AG09319 (cell line): ENCODE results near the gene CD200R1.
"Not testable (repeated sequence)": the region's sequence is repeated elsewhere in the genome, so short reads cannot be mapped to it uniquely, and the experiment has no call there.

ENCODE experiments used
- DNase-seq: peaks from one replicate; pipeline ENCODE4 v3.0.0-alpha.2; 2010; ENCODE audit warnings: low read depth; ENCODE audit errors: extremely low read depth
- CTCF ChIP-seq: IDR thresholded peaks from 2 replicates; pipeline ENCODE4 v1.5.1; 2011; ENCODE audit warnings: low read depth, mild to moderate bottlenecking, inconsistent platforms, low read length, moderate library complexity

CD200R1 gene

GRCh38 chr3:112925560-112925959 lies 49.3 kb downstream of the CD200R1 start:
- no peak for DNase-seq

GRCh38 chr3:112919541-112919940 lies 55.4 kb downstream of the CD200R1 start:
- DNase-seq: not testable (repeated sequence)

More at GRCh38 chr3:112925560-112925959, 49.3 kb downstream of the CD200R1 start:
- TF ChIP-seq CTCF: no peak

GRCh38 chr3:112908252-112908651 lies 66.7 kb downstream of the CD200R1 start:
- no peak for TF ChIP-seq CTCF
- DNase-seq: no peak

- DNase-seq: no peak
- TF ChIP-seq CTCF: no peak
Observed at GRCh38 chr3:112904786-112905185, 70.1 kb downstream of the CD200R1 start.

- TF ChIP-seq CTCF: no peak
- DNase-seq: no peak
Observed at GRCh38 chr3:112900113-112900512, 74.8 kb downstream of the CD200R1 start.

- DNase-seq: no peak
Observed at GRCh38 chr3:112897791-112898190, 77.1 kb downstream of the CD200R1 start.

GRCh38 chr3:112894258-112894657 lies 80.6 kb downstream of the CD200R1 start:
- no peak for TF ChIP-seq CTCF
- no peak for DNase-seq

More at GRCh38 chr3:112897791-112898190, 77.1 kb downstream of the CD200R1 start:
- no peak for TF ChIP-seq CTCF

- no peak for TF ChIP-seq CTCF
- DNase-seq: no peak
Observed at GRCh38 chr3:112889357-112889756, 85.5 kb downstream of the CD200R1 start.
